PC-3 (cell line): ENCODE data around the gene UBTF.

Source experiments
- CTCF ChIP-seq: fragments of 300-600 bp; sonication (generic); conservative IDR thresholded peaks from 2 replicates; pipeline ENCODE4 v1.5.1; 2017; ENCODE audit warnings: antibody characterized with exemption, low read depth, mild to moderate bottlenecking, low read length
- EZH2 ChIP-seq: fragments of 300-600 bp; sonication (generic); IDR thresholded peaks from one replicate; pipeline ENCODE4 v1.6.1; 2017; ENCODE audit warnings: antibody characterized with exemption, mild to moderate bottlenecking, low read length; ENCODE audit not compliant: unreplicated experiment

- TF ChIP-seq CTCF (no peak), EZH2 (no peak)
Measured at GRCh38 chr17:44174427-44174826, 45.0 kb downstream of the UBTF start.
